H9 (cell line): Measurements from ENCODE around the gene PXDC1. TPM values are rescaled to one million over a fixed set of nuclear protein-coding genes. Genes with fewer than 3 reads are reported as not detected.

Experiments
- DNase-seq: peaks from one replicate; pipeline ENCODE4 v3.0.0-alpha.2; 2017
- H2AFZ ChIP-seq: one replicate; pipeline ENCODE4 v1.6.1; 2013; ENCODE audit warnings: mild to moderate bottlenecking, low read length, control low read depth, moderate library complexity
- H2AK5ac ChIP-seq: 2 replicates; pipeline ENCODE4 v1.6.1; 2013; ENCODE audit warnings: low read length, control low read depth, mixed read lengths; ENCODE audit not compliant: insufficient read length
- H2BK120ac ChIP-seq: one replicate; pipeline ENCODE4 v1.6.1; 2013; ENCODE audit warnings: low read depth, mild to moderate bottlenecking, low read length, control low read depth, inconsistent platforms; ENCODE audit not compliant: poor library complexity, severe bottlenecking
- H2BK12ac ChIP-seq: 2 replicates; pipeline ENCODE4 v1.6.1; 2013; ENCODE audit warnings: low read length, control low read depth, mixed read lengths, low read depth; ENCODE audit not compliant: insufficient read length
- H2BK15ac ChIP-seq: 2 replicates; pipeline ENCODE4 v1.6.1; 2013; ENCODE audit warnings: low read depth, low read length, control low read depth
- H2BK20ac ChIP-seq: one replicate; pipeline ENCODE4 v1.6.1; 2013; ENCODE audit warnings: low read depth, mild to moderate bottlenecking, low read length, control low read depth, inconsistent platforms; ENCODE audit not compliant: poor library complexity, severe bottlenecking
- H2BK5ac ChIP-seq: 2 replicates; pipeline ENCODE4 v1.6.1; 2013; ENCODE audit warnings: low read length, control low read depth, mixed read lengths; ENCODE audit not compliant: insufficient read length
- H3K14ac ChIP-seq: 2 replicates; pipeline ENCODE4 v1.6.1; 2013; ENCODE audit warnings: low read length, control low read depth; ENCODE audit not compliant: insufficient read depth
- H3K18ac ChIP-seq: 2 replicates; pipeline ENCODE4 v1.6.1; 2013; ENCODE audit warnings: low read depth, mild to moderate bottlenecking, mixed read lengths, low read length, control low read depth; ENCODE audit not compliant: insufficient read length
- H3K23ac ChIP-seq: 2 replicates; pipeline ENCODE4 v1.6.1; 2013; ENCODE audit warnings: low read length, control low read depth, mixed read lengths, low read depth; ENCODE audit not compliant: insufficient read length
- H3K23me2 ChIP-seq: 2 replicates; pipeline ENCODE4 v1.6.1; 2013; ENCODE audit warnings: low read depth, mild to moderate bottlenecking, mixed read lengths, low read length, control low read depth; ENCODE audit not compliant: insufficient read length, poor library complexity, severe bottlenecking
- H3K27ac ChIP-seq: 2 replicates; pipeline ENCODE4 v1.5.1; 2013; ENCODE audit warnings: low read length, control low read depth, mixed read lengths, low read depth; ENCODE audit not compliant: insufficient read length
- H3K27me3 ChIP-seq: 2 replicates; pipeline ENCODE4 v1.6.1; 2013; ENCODE audit warnings: low read length, control low read depth, inconsistent platforms; ENCODE audit not compliant: insufficient read depth
- H3K4ac ChIP-seq: 2 replicates; pipeline ENCODE4 v1.6.1; 2013; ENCODE audit warnings: low read depth, mild to moderate bottlenecking, control low read depth, inconsistent platforms, low read length, moderate library complexity
- H3K4me1 ChIP-seq: 2 replicates; pipeline ENCODE4 v1.6.1; 2013; ENCODE audit warnings: low read length, control low read depth, inconsistent platforms; ENCODE audit not compliant: insufficient read depth
- H3K4me2 ChIP-seq: 2 replicates; pipeline ENCODE4 v1.6.1; 2013; ENCODE audit warnings: low read length, control low read depth, mixed read lengths; ENCODE audit not compliant: insufficient read length, insufficient read depth
- H3K56ac ChIP-seq: 2 replicates; pipeline ENCODE4 v1.6.1; 2013; ENCODE audit warnings: low read depth, mild to moderate bottlenecking, mixed read lengths, low read length, control low read depth; ENCODE audit not compliant: insufficient read length
- H3K79me1 ChIP-seq: 2 replicates; pipeline ENCODE4 v1.6.1; 2013; ENCODE audit warnings: low read depth, mild to moderate bottlenecking, moderate library complexity, low read length, control low read depth, inconsistent platforms; ENCODE audit not compliant: insufficient read depth, poor library complexity, severe bottlenecking
- H3K79me2 ChIP-seq: 2 replicates; pipeline ENCODE4 v1.6.1; 2013; ENCODE audit warnings: low read length, control low read depth, inconsistent platforms; ENCODE audit not compliant: insufficient read depth
- H3K9ac ChIP-seq: 2 replicates; pipeline ENCODE4 v1.6.1; 2013; ENCODE audit warnings: low read length, control low read depth, mixed read lengths; ENCODE audit not compliant: insufficient read length; ENCODE audit errors: extremely low read depth
- H3K9me3 ChIP-seq: one replicate; pipeline ENCODE4 v1.6.1; 2013; ENCODE audit warnings: low read depth, low read length, inconsistent platforms; ENCODE audit not compliant: control insufficient read depth
- H3T11ph ChIP-seq: one replicate; pipeline ENCODE4 v1.6.1; 2013; ENCODE audit warnings: mild to moderate bottlenecking, low read length, control low read depth, inconsistent platforms
- H4K20me1 ChIP-seq: one replicate; pipeline ENCODE4 v1.6.1; 2013; ENCODE audit not compliant: control insufficient read depth, insufficient read length, insufficient read depth
- H4K5ac ChIP-seq: 2 replicates; pipeline ENCODE4 v1.6.1; 2013; ENCODE audit warnings: low read depth, mild to moderate bottlenecking, mixed read lengths, low read length, control low read depth; ENCODE audit not compliant: insufficient read length
- H4K8ac ChIP-seq: replicated peaks from 2 replicates; pipeline ENCODE4 v1.6.1; 2013; ENCODE audit warnings: low read length, control low read depth, mixed read lengths, low read depth; ENCODE audit not compliant: insufficient read length
- H4K91ac ChIP-seq: 2 replicates; pipeline ENCODE4 v1.6.1; 2013; ENCODE audit warnings: low read depth, mild to moderate bottlenecking, moderate library complexity, mixed read lengths, low read length, control low read depth; ENCODE audit not compliant: insufficient read length
- H3K27ac Mint-ChIP-seq, 3 experiments: 2 replicates in 2 of 3; 3 replicates in 1 of 3; pipeline ENCODE4 v1.8.0; 2020 to 2021; ENCODE audit warnings: mixed read lengths in 3 of 3, mild to moderate bottlenecking in 1 of 3, moderate library complexity in 1 of 3
- H3K27me3 Mint-ChIP-seq: 2 replicates; pipeline ENCODE4 v1.8.0; 2021; ENCODE audit warnings: low read depth, mild to moderate bottlenecking, moderate library complexity, mixed read lengths
- H3K36me3 Mint-ChIP-seq, 3 experiments: 2 replicates in 2 of 3; 3 replicates in 1 of 3; pipeline ENCODE4 v1.8.0; 2020 to 2021; ENCODE audit warnings: low read depth in 3 of 3, mixed read lengths in 3 of 3; ENCODE audit not compliant: insufficient read depth in 1 of 3
- H3K4me1 Mint-ChIP-seq, 2 experiments: 2 replicates each; pipeline ENCODE4 v1.8.0; 2020; ENCODE audit warnings: mixed read lengths in 2 of 2
- H3K4me3 Mint-ChIP-seq, 2 experiments: 2 replicates in 1 of 2; 3 replicates in 1 of 2; pipeline ENCODE4 v1.8.0; 2020 to 2021; ENCODE audit warnings: mild to moderate bottlenecking in 2 of 2, mixed read lengths in 2 of 2, moderate library complexity in 1 of 2
- H3K9me3 Mint-ChIP-seq, 2 experiments: 2 replicates in 1 of 2; 3 replicates in 1 of 2; pipeline ENCODE4 v1.8.0; 2020; ENCODE audit warnings: mild to moderate bottlenecking in 2 of 2, mixed read lengths in 2 of 2, moderate library complexity in 1 of 2
- WGBS: extraction: QIAGEN DNeasy Blood & Tissue Kit; methylation state at CpG from one replicate; pipeline ENCODE4 v1.1.7; 2013; ENCODE audit warnings: missing lambda C conversion rate, low lambda C conversion rate, mixed read lengths; ENCODE audit not compliant: insufficient read length; ENCODE audit errors: extremely low coverage; 5-methylcytosine and 5-hydroxymethylcytosine counted together
- total RNA-seq: library from RNA; stranded (reverse); gene quantifications from 2 replicates; pipeline ENCODE4 v1.2.1, GENCODE V29; 2021
- TF ChIP-seq, protein P1 (sequence below): fragments of 200-600 bp; sonication (generic); conservative IDR thresholded peaks from 3 replicates; pipeline ENCODE4 v1.8.0; 2021; ENCODE audit warnings: antibody characterized with exemption, mild to moderate bottlenecking

Gene PXDC1
- total RNA-seq, 1 experiment from 2014 or later = 3.1 TPM

DNA sequence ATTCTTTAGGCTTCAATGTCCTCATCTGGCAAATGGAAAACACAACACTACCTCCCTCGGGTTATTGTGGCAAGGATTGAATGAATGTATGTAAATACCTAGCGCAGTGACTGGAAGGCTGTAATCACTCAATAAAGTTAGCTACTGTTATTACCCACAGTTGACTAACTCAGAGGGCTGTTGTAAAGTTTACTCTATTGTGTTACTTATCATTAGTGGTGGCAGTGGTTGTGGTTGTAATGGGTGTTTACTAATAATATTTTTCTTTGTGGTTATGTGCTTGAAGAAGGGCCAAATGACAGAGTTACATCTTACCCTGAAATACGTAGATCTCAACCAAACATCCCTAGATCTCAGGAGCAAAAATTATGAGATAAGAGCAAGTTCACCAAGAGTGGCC lies 42.0 kb upstream of the PXDC1 start:
- H4K5ac ChIP-seq = no peak overlapping the region
- H2AK5ac ChIP-seq = no peak overlapping the region
- no peak overlapping the region for H2AFZ ChIP-seq
- H2BK120ac ChIP-seq = no peak overlapping the region
- no peak overlapping the region for H2BK15ac ChIP-seq
- H2BK12ac ChIP-seq = no peak overlapping the region
- no peak overlapping the region for H4K8ac ChIP-seq
- no peaks in the 10 kb centered on the region for H4K20me1 ChIP-seq
- no peak overlapping the region for H3K4me2 ChIP-seq
- H4K91ac ChIP-seq = no peak overlapping the region
- no peak overlapping the region for H3T11ph ChIP-seq
- H3K27me3 ChIP-seq = no peaks in the 10 kb centered on the region
- TF ChIP-seq, protein P1, sequence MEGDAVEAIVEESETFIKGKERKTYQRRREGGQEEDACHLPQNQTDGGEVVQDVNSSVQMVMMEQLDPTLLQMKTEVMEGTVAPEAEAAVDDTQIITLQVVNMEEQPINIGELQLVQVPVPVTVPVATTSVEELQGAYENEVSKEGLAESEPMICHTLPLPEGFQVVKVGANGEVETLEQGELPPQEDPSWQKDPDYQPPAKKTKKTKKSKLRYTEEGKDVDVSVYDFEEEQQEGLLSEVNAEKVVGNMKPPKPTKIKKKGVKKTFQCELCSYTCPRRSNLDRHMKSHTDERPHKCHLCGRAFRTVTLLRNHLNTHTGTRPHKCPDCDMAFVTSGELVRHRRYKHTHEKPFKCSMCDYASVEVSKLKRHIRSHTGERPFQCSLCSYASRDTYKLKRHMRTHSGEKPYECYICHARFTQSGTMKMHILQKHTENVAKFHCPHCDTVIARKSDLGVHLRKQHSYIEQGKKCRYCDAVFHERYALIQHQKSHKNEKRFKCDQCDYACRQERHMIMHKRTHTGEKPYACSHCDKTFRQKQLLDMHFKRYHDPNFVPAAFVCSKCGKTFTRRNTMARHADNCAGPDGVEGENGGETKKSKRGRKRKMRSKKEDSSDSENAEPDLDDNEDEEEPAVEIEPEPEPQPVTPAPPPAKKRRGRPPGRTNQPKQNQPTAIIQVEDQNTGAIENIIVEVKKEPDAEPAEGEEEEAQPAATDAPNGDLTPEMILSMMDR = no peak
- Mint-ChIP-seq H3K27ac (peak overlapping the region in 2 of 3 experiments; percentile 3 to 82; a peak in 2 of 7 replicates), H3K27me3 (no peaks in the 10 kb centered on the region; the same call in 1 of the 2 replicates), H3K4me3 (no peak overlapping the region), H3K9me3 (no peaks in the 10 kb centered on the region), H3K4me1 (peaks cover 11 to 16% of the 10 kb centered on the region in 2 experiments), H3K36me3 (no peaks in the 10 kb centered on the region)
- no peak overlapping the region for H3K4ac ChIP-seq
- H2BK20ac ChIP-seq = no peak overlapping the region
- no peaks in the 10 kb centered on the region for H3K23me2 ChIP-seq
- no peak overlapping the region for H3K23ac ChIP-seq
- H3K9me3 ChIP-seq = no peaks in the 10 kb centered on the region
- no peak overlapping the region for H3K27ac ChIP-seq
- H3K79me1 ChIP-seq = no peaks in the 10 kb centered on the region
- no peak overlapping the region for H3K9ac ChIP-seq
- no peak for DNase-seq
- no peak overlapping the region for H3K56ac ChIP-seq
- no peaks in the 10 kb centered on the region for H3K79me2 ChIP-seq
- WGBS = no CpG with 5 or more reads among the region's 3 CpGs
- peaks cover 2% of the 10 kb centered on the region; the same call in 1 of the 2 replicates for H3K4me1 ChIP-seq
- H3K14ac ChIP-seq = no peak overlapping the region
- H2BK5ac ChIP-seq = no peak overlapping the region
- H3K18ac ChIP-seq = no peak overlapping the region
